ENCODE measurements around the gene IGSF3.
"Not testable (repeated sequence)": the region's sequence is repeated elsewhere in the genome, so short reads cannot be mapped to it uniquely, and the experiment has no call there.

IGSF3 gene

GRCh38 chr1:116664366-116664977 lies 3.1 kb downstream of the IGSF3 start:
- DNase-seq (ENCODE audit: low read depth, low spot score) = no peak

- DNase-seq (ENCODE audit: low read depth, low spot score) = no peak
Measured at GRCh38 chr1:116663821-116664220, 3.7 kb downstream of the IGSF3 start.

- DNase-seq (ENCODE audit: low read depth, low spot score) = no peak
Measured at GRCh38 chr1:116661633-116662032, 5.9 kb downstream of the IGSF3 start.

GRCh38 chr1:116658645-116659044 lies 8.9 kb downstream of the IGSF3 start:
- DNase-seq (ENCODE audit: low read depth, low spot score) = not testable (repeated sequence)

- DNase-seq (ENCODE audit: low read depth, low spot score) = not testable (repeated sequence)
Measured at GRCh38 chr1:116657836-116658235, 9.7 kb downstream of the IGSF3 start.

- no peak for DNase-seq (ENCODE audit: low read depth, low spot score)
Measured at GRCh38 chr1:116654351-116654750, 13.2 kb downstream of the IGSF3 start.

- DNase-seq (ENCODE audit: low read depth, low spot score) = not testable (repeated sequence)
Measured at GRCh38 chr1:116652598-116652997, 14.9 kb downstream of the IGSF3 start.

- not testable (repeated sequence) for DNase-seq (ENCODE audit: low read depth, low spot score)
Measured at GRCh38 chr1:116650781-116651180, 16.8 kb downstream of the IGSF3 start.

GRCh38 chr1:116649041-116649440 lies 18.5 kb downstream of the IGSF3 start:
- not testable (repeated sequence) for DNase-seq (ENCODE audit: low read depth, low spot score)

GRCh38 chr1:116648325-116648724 lies 19.2 kb downstream of the IGSF3 start:
- DNase-seq (ENCODE audit: low read depth, low spot score) = not testable (repeated sequence)

- not testable (repeated sequence) for DNase-seq (ENCODE audit: low read depth, low spot score)
Measured at GRCh38 chr1:116647186-116647585, 20.3 kb downstream of the IGSF3 start.

- not testable (repeated sequence) for DNase-seq (ENCODE audit: low read depth, low spot score)
Measured at GRCh38 chr1:116646673-116647170, 20.8 kb downstream of the IGSF3 start.

GRCh38 chr1:116645802-116646672 lies 21.5 kb downstream of the IGSF3 start:
- DNase-seq (ENCODE audit: low read depth, low spot score) = not testable (repeated sequence)

- DNase-seq (ENCODE audit: low read depth, low spot score) = not testable (repeated sequence)
Measured at GRCh38 chr1:116644993-116645392, 22.5 kb downstream of the IGSF3 start.

- not testable (repeated sequence) for DNase-seq (ENCODE audit: low read depth, low spot score)
Measured at GRCh38 chr1:116644096-116644495, 23.4 kb downstream of the IGSF3 start.

- DNase-seq (ENCODE audit: low read depth, low spot score) = not testable (repeated sequence)
Measured at GRCh38 chr1:116643281-116643751, 24.2 kb downstream of the IGSF3 start.

GRCh38 chr1:116642311-116643280 lies 24.9 kb downstream of the IGSF3 start:
- DNase-seq (ENCODE audit: low read depth, low spot score) = not testable (repeated sequence)

- not testable (repeated sequence) for DNase-seq (ENCODE audit: low read depth, low spot score)
Measured at GRCh38 chr1:116637583-116637982, 29.9 kb downstream of the IGSF3 start.

GRCh38 chr1:116636584-116636983 lies 30.9 kb downstream of the IGSF3 start:
- DNase-seq (ENCODE audit: low read depth, low spot score) = not testable (repeated sequence)

GRCh38 chr1:116634386-116634785 lies 33.1 kb downstream of the IGSF3 start:
- not testable (repeated sequence) for DNase-seq (ENCODE audit: low read depth, low spot score)
